HT-29 (cell line): ENCODE data around the gene DST. TPM values are rescaled to one million over a fixed set of nuclear protein-coding genes. Genes with fewer than 3 reads are reported as not detected.
"Not testable (repeated sequence)": the region's sequence is repeated elsewhere in the genome, so short reads cannot be mapped to it uniquely, and the experiment has no call there.

Experiments
- DNase-seq: peaks from one replicate; pipeline ENCODE4 v3.0.0-alpha.2; 2015; ENCODE audit warnings: low spot score
- total RNA-seq: library from RNA; depleted of rRNA; stranded (reverse); fragments of >200 nt; shearing (Covaris generic); gene quantifications from 2 replicates; pipeline ENCODE4 v1.2.3, GENCODE V29; 2014

DST gene
- total RNA-seq, 1 experiment from 2014 or later = 33.5 TPM

DNA sequence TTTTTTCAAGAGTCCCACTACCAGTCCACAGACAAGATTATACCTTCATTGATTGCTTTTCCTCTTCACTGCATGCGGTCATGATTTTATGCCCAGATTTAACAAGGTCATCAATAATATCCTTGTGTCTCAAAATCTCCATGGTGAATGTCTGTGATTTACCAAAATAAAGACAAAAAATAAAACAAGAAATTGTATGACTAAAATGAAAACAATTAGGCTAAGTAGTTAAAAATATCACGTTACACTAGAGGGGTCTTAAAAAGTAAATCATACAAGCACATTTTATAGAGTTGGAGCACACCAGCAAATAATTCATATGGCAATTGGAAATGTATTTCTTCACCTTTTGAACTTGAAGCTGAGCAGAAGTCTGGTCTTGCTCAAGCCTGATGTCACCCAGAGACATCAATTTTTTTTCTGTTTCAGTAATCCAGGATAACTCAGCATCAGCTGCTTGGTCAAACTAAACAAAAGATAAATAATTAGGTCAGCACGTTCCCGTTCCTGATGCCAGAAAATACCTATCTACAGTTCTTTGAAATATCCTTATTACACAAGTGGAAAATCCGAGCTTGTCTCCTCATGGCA is 125.4 kb downstream of the DST start:
- DNase-seq = no peak

DNA sequence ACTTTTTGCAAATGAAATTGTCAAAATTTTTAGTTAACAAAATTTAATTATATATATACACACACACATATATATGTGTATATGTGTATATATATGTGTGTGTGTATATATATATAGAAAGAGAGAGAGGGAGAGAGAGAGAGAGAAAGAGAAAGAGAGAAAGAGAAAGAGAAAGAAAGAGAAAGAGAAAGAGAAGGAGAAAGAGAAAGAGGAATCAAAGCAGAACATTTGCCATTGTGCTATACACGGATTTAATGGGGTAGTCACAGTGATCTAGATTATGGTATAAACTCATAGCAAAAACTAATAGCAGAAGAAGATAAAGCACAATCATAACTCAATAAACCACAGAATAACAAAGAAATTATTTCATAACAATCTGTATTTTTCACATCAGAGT is 126.7 kb downstream of the DST start:
- DNase-seq = no peak

DNA sequence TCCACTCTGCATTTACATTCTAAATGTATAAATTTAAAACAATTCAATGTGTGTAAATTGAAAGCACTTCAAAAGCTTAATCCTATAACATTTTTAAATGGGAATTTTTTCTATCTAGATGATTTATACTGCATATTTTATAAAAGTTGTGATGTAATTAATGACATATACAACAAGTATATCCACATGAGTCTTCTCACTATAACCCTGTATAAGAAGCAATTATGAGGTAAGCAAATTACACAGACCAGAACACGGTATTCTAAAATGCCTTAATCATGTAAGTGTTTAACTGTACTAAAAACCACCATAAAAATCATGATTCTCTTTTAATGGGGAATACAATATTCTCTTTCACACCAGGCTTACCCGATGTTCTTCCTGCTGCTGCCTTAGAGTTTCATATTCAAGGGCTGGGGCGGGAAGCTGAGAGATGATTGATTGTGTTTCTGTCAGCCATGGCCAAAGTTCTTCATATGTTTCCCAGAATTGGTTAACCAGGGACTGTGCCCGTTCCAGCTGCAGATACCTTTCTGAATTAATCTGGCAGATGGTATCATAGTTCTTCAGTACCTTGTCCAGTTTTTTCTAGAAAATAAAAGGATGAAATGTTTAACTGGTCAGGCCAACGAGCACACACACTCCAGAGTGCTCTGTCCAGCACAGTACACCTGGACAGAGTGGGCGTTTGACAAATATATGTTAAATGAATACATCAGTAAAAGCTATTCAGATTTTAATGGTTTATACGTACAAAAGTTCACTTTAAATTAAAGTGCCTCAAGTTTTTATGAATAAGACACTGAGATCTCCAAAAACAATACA is 127.4 kb downstream of the DST start:
- no peak for DNase-seq

DNA sequence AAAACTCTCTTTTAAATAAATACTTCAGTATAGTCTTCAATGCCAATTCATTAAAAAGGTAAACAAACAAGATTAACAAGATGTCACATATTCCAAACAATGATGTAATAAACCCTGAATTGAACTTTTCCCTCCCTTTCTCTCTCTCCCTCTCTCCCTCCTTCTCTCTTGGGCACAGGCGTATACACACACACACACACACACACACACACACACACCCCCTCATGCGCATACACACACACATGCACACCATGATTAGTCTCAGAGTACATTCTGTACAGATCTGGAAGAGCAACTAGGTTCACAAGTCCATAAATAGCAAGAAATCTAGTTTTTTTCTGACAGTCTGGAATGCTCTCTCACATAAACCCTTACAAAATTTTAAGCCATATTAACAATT is 128.3 kb downstream of the DST start:
- DNase-seq = no peak

DNA sequence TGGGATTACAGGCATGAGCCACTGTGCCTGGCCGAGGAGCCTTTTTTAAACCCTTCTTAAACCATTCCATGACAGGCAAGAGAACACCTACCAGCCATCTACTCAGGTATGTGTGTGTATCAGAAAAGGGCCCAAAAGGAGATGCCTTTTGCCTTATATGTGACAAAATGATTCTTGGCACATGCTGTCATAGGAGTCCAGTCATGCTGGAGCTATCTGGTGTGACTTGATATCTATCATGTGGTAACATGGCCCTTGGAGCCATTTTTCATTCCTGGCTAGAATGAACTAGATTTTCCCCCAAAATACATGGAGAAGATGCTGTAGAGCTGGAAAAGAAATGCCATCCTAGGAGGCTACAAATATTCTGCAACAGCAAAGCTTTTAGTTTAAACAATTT is 129.1 kb downstream of the DST start:
- DNase-seq = no peak

DNA sequence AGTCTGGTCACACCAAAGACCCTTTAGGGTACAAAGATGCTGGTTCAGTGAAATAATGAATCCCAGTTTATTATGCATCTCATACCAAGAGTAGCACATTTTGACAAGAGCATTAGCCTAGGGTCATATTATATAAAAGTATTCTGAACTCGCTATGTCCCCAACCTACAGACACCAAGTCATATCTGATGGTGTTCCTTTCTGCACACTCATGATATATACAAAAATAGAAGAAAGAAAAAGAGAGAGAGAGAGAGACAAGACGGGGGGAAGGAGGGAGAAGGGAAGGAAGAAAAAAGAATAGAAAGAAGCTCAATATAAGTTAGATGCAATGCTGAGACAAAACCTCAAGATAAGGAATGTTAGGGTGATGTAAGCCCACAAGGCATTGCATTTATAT is 131.1 kb downstream of the DST start:
- no peak for DNase-seq

DNA sequence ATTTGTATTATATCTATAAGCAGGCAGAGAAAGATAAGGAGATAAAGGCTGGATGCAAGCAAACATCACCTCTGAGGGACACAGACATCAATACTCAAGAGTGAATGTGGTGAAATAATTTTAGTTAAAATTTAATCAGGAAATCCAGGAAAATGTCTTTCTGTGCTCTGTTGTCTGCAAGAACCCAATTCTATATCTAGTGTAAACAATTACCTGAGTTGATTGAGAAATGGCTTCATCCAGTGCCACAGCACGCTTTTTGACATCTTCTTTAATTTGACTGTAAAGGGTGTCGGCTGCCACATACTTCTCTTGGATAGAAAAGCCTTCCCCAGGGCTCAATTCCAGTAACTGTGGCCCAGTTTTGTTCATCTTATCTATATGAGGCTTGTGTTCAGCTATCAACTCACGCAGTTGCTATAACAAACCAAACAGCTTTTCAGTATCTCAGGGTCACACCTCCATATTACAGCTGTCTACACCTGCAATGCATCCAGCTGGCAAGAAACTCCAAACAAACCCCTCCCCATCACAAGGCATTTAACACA is 131.6 kb downstream of the DST start:
- peak; percentile 16 for DNase-seq

DNA sequence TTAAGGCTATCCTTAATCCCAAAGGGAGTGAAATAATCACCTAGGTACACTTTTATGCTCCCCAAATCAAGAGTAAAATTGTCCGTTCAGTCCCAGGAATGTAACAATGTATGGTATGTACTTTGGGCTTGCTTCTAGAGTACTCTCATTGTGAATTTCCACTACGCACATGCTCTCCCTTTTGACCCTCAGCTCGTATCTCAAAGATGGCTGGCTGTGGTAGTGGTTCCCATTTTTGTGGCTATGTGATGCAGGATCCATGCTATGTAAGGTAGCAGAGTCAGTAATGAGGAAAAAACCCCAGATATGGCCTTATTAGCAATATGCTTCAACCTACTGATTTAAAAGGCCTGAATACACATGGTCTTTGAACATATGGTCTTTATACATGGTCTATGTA is 133.7 kb downstream of the DST start:
- DNase-seq = no peak

DNA sequence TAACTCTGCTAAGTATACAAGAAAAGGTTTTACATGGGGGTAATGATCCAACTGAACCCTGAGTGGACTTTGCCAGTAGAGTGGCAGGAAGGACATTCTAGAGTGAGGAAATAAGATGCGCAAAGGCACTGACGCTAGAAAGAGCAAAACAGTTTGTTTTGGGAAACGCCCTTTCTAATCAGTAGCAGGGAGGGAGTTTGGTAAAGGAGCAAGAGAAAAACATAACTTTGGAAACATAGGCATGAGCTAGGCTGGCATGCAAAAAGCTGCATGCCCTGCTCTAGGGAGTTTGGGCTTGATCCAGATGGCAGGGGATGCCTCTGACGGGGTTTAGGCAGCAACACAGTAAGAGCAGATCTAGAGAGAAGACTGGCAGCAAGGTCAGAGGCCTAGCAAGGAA is 135.2 kb downstream of the DST start:
- no peak for DNase-seq

DNA sequence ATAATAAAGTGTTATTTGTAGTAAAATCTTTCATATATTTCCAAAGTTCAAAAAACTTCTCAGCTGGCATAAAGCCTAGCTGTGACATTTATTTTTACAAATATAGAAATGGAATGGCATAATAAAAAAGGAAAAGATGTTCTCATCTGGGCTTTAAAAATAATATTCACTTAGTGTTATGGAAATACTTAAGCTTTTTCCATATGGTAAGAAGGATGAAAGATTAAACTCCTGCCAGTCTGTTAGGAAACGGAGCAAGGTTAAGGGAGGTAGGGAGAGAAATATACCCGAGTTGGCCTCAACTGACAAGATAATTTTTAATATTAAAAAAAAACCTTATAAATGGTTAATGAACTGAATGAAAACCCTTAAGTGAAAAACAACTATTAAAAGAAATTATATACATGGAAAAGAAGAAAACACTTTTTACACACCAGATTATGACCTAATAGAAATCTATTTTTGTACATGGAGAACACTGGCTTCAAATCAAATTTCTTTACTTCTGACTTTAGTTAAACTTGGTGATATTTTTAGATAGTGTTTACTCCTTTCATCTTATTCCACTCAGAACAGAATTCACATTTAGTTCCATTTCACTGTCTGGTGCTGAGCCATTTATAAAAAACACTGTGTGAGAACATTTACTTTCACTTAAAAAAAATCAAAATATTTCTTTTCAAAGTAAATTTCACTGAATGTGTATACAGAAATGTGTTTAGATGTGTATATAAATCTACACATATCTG is 137.0 kb downstream of the DST start:
- no peak for DNase-seq

DNA sequence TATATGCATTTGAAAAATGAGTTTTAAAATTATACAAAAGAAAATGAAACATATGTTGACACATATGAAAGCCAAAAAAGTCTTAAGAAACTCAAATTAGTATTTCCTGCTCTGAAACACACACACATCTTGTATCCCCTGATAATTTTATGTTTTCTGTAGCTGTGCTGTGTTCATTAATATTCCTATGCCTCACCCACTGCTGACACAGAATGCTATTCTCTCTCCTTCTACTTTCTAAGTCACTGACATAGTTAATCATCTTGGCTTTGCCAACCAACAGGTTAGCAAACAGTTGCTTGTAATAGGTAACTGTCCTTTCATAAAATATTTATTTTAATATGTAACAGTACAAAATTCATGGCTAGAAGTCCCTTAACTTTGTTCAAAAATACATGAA is 140.7 kb downstream of the DST start:
- no peak for DNase-seq

DNA sequence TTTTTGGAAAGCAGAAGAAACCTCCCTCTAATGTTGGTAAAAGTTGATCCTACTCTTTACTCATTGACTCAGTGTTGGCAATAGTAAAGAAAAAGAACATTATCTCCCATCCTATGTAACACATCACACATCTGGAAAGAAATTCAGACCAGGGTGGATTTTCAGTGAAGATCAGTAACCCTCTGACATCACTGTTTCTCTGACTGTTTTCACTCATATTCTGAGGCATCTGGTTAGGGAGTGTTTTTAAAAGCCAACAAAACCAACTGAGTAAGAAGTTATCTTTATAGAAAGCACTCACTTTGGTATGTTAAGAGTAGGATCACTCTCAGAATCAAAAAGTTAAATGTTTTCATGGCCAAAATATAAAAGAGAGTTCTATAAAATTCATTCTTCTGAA is 143.6 kb downstream of the DST start:
- no peak for DNase-seq

DNA sequence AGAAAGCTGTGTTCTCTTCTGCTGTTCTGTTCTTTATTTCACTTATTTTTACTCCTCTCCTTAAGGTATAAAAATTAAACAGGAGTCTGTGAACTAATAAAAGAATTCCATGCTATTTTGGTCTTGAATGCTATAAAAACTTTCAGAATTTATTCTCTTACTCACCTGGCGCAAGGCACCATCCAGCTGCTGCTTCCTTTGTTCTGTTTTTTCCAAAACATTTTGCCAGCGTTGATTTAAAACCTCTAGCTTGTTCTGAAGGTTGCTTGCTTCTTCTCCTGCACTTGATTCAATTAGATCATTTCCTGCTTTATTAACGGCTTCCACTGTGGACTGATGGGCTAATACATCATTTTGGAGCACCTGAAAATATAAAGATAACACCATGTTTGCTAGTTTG is 145.0 kb downstream of the DST start:
- no peak for DNase-seq

DNA sequence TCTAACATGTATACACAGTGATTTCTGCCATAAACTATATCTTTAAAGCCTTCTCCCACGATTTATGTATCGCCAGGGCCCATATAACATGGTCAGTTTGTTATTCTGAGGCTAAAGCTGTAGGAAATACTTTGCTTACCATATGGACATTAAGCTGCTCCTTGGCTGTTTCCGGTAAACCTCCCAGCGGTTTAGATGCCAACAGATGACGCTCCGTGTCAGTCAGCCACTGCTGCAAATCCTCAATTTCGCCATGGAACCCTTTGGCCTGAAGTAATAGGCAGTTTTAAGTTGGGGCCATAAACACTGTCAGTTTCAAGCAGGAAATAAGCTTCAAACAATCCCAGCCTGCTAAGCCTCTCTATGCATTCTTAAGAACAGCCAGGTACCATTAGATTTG is 145.4 kb downstream of the DST start:
- DNase-seq = no peak

DNA sequence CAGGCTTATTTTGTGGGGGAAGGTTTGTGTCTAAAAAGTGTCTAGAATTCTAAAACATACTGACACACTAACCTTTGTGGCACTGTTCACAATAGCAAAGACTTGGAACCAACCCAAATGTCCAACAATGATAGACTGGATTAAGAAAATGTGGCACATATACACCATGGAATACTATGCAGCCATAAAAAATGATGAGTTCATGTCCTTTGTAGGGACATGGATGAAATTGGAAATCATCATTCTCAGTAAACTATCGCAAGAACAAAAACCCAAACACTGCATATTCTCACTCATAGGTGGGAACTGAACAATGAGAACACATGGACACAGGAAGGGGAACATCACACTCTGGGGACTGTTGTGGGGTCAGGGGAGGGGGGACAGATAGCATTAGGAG is 146.0 kb downstream of the DST start:
- DNase-seq = not testable (repeated sequence)

DNA sequence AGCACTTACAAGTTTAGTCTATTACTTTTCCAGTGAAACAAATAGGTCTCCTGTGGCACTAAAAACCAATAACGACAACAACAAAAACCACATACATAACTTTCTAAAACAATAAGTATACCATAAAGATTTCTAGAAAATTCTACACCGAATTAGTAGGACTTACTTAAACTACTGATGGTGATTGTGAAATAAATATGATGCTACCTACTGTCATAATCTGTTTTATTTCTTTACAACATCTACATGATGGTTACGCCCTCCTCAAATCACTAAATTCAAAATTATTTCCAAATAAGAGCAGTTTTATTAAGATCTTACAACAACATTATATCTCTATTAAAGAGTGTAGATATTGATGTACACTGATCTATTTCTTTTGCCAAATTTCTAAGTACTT is 147.0 kb downstream of the DST start:
- DNase-seq = no peak

DNA sequence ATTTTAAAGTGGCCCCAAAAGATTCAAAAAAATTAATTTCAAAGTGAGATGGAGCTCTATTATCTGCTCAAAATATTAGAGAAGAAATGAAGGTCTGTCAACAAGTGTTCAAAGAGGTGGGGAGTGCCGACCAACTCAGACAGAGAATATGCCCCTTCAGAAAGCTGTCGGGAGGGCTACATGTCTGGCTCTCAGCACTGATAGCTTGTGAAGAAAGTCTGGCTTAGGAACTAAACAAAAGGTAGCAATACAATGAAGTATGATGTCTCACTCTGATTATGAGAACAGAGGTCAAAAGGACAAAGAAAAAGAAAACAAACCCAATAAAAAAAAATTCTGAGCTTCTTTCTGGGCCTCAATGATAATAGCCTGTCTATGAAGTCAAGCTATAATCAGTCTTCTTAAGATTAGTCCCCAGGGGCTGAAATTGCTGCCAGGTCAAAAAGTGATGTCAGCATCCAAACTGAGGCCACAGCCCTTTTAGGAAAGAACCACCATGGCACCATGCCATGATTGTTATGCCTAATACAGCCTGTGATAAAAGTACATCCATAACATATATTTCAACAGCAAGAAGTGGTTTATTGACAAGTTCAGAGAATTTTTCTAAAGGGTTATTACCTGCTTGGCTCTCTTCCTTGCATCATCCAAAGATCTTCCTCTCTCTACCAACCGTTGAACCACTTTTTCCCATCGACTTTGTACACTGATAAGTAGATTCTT is 150.9 kb downstream of the DST start:
- DNase-seq = no peak

DNA sequence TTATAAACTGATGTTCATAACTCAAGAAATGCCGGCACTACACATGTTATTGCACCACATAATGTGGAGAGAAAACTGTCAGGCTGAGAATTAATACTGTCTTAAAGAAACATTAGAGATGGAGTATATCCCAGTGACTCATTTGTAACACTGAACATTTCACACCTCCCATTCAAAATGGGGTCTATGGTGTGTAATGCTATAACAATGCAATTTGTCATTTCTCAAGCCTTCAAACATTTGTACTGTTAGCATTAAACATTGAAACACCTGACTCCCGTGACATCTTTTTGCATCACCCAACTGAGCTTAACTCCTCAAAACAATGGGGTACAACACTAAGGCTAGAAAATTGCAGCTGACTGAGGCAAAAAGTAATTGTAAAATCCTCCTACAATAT is 151.7 kb downstream of the DST start:
- DNase-seq = no peak

DNA sequence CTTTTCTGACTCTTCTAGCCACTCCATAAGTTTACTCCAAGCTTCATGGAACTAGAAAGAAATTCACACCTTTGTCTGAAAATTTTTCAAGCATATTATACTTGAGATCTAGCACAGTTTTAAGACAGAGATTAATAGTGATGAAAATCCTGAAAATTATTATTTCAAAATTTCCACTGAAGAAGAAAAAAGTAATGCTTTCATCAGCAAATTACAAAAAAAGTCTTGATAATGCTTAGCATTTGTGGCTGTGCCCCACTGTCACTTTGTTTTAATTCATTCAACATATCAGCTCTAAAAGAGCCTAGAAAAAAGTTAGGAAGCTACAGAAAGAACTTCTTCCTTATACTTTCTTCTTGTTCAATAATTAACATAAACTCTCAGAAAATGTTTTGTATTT is 153.1 kb downstream of the DST start:
- DNase-seq = no peak

DNA sequence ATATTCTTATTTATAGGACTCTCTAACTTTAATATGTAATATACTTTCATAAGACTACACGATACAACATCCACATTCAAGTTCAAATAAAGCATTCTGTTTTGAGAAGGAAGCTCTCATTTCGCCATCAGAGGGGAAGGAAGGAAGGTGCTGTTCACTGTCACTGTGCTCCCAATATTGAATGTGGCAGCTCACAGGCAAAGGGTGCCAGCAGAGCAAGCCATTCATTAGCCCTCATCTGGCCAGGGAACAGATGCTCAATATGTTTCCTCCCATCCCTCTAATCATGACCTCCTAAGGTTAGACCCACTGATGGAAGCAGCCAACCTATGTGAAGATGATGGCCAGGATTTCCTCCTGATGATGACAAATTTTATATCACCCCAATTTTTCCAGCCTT is 154.4 kb downstream of the DST start:
- DNase-seq = no peak

DNA sequence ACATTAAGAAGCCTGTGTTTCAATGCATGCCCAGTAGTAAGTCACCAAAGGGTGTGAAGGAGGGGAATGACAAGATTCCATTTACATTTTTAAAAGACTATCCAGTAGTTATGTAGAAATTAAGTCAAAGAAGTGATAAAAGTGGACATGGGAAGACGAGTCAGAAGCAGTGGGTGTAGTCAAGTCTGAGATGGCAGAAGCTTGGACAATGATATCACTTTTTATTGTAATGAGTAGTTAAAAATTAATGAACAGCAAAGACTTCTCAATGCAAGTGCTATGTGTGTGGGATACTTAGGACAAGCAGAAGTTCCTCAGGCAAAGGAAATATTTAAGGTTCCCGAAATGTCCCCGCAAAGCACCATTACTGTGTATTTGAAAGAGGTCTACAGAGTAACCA is 156.0 kb downstream of the DST start:
- no peak for DNase-seq

DNA sequence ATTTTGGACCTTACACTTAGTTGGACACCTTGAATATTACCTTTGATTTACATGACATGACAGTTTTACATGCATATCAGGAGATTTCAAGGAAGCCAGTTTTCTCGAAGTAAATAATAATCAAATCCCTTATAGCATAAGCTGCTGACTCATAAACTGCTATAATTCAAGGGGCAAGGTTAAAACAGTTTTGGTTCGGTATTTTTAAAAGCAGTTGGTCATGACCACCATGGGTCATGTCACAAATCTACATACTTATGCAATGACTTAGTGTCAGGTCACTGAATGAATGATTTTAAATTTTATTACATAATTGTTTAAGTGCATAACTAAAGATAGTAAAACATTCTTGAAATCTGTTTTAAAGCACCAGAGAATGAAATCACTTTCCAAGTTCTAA is 158.0 kb downstream of the DST start:
- no peak for DNase-seq
